ENCODE results near the gene EHD2.

EHD2 gene

DNA sequence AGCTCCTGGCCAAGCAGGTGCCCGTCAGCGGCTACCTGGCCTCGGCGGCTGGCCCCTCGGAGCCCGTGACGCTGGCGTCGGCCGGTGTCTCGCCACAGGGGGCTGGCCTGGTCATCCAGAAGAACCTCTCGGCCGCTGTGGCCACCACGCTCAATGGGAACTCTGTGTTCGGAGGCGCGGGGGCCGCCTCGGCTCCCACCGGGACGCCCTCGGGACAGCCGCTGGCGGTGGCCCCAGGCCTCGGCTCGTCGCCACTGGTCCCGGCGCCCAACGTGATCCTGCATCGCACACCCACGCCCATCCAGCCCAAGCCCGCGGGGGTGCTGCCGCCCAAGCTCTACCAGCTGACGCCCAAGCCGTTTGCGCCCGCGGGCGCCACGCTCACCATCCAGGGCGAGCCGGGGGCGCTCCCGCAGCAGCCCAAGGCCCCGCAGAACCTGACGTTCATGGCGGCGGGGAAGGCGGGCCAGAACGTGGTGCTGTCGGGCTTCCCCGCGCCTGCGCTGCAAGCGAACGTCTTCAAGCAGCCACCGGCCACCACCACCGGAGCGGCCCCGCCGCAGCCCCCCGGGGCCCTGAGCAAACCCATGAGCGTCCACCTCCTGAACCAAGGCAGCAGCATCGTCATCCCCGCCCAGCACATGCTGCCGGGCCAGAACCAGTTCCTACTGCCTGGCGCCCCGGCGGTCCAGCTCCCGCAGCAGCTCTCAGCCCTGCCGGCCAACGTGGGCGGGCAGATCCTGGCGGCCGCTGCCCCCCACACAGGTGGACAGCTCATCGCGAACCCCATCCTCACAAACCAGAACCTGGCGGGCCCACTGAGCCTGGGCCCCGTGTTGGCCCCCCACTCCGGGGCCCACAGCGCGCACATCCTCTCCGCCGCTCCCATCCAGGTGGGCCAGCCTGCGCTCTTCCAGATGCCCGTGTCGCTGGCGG is 33.0 kb upstream of the EHD2 start:
- no peak for DNase-seq (ENCODE audit: low read depth)
- no peak overlapping the region for H3K4me3 ChIP-seq (ENCODE audit: control insufficient read depth, low read depth, low read length)
- TF ChIP-seq, protein P1, sequence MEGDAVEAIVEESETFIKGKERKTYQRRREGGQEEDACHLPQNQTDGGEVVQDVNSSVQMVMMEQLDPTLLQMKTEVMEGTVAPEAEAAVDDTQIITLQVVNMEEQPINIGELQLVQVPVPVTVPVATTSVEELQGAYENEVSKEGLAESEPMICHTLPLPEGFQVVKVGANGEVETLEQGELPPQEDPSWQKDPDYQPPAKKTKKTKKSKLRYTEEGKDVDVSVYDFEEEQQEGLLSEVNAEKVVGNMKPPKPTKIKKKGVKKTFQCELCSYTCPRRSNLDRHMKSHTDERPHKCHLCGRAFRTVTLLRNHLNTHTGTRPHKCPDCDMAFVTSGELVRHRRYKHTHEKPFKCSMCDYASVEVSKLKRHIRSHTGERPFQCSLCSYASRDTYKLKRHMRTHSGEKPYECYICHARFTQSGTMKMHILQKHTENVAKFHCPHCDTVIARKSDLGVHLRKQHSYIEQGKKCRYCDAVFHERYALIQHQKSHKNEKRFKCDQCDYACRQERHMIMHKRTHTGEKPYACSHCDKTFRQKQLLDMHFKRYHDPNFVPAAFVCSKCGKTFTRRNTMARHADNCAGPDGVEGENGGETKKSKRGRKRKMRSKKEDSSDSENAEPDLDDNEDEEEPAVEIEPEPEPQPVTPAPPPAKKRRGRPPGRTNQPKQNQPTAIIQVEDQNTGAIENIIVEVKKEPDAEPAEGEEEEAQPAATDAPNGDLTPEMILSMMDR (IDR thresholded peaks at IDR 0.05; ENCODE audit: control insufficient read depth, insufficient read depth, low read depth, low read length, missing control alignments) = no peak

DNA sequence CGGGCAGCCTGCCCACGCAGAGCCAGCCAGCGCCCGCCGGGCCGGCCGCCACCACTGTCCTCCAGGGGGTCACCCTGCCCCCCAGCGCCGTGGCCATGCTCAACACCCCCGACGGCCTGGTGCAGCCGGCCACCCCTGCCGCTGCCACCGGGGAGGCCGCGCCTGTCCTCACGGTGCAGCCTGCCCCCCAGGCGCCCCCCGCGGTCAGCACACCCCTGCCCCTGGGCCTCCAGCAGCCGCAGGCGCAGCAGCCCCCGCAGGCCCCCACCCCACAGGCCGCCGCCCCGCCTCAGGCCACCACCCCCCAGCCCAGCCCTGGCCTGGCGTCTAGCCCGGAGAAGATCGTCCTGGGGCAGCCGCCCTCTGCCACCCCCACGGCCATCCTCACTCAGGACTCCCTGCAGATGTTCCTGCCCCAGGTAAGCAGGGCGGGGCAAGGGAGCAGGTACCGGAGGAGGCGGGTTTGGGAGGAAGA is 32.3 kb upstream of the EHD2 start:
- TF ChIP-seq, protein P1 (IDR thresholded peaks at IDR 0.05; ENCODE audit: control insufficient read depth, insufficient read depth, low read depth, low read length, missing control alignments) = no peak
- no peak for DNase-seq (ENCODE audit: low read depth)
- H3K4me3 ChIP-seq (ENCODE audit: control insufficient read depth, low read depth, low read length) = no peak overlapping the region

DNA sequence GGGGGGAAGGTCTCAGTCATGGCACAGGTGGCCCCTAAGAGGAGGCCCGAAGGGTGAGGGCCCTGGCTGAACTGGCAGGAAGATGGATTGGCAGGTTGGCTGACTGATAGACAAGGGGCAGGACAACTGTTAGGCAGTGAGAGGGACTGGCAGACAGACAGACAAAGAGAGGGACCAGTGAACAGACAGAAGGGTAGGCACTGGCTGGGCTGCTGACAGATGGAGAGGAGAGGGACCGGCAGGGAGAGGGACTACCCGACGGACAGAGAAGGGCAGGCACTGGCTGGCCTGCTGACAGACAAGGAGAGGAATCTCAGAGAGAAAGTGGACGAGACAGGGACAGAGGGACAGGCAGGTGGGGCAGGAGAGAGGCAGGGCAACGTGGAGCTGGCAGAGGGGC is 31.8 kb upstream of the EHD2 start:
- DNase-seq (ENCODE audit: low read depth) = no peak
- TF ChIP-seq, protein P1 (IDR thresholded peaks at IDR 0.05; ENCODE audit: control insufficient read depth, insufficient read depth, low read depth, low read length, missing control alignments) = no peak
- H3K4me3 ChIP-seq (ENCODE audit: control insufficient read depth, low read depth, low read length) = no peak overlapping the region

DNA sequence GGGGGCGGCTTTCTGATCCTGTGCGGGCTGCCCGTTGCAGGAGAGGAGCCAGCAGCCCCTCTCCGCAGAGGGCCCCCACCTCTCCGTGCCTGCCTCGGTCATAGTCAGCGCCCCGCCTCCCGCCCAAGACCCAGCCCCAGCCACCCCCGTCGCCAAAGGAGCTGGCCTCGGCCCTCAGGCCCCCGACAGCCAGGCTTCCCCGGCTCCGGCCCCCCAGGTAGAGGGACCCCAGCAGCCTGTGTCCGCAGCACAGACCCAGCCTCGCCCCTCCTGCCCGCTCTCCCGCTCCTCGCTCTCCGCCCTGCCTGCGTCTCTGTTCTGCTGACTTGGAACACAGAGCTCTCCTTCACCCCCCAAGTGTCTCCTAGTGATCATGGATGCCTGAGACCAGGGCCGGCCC is 31.3 kb upstream of the EHD2 start:
- H3K4me3 ChIP-seq (ENCODE audit: control insufficient read depth, low read depth, low read length) = no peak overlapping the region
- no peak for DNase-seq (ENCODE audit: low read depth)
- TF ChIP-seq, protein P1 (IDR thresholded peaks at IDR 0.05; ENCODE audit: control insufficient read depth, insufficient read depth, low read depth, low read length, missing control alignments) = no peak

DNA sequence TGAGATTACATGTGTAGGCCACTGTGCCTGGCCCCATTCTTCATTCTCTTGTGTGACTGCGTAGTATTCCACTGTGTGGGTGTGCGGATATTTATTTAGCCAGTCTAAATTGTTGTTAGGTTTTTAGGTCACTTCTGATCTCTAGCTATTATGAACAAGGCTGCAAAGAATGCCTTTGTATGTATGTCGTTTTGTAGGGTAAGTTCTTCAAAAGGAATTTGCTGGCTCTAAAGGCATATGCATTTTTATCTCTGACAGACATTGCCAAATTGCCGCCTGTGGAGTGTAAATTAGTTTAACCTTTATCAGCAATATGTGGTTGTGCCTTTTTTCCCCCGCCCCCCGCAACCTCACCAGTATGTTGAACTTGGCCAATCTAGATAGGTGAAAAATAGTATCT is 30.3 kb upstream of the EHD2 start:
- DNase-seq (ENCODE audit: low read depth) = no peak
- TF ChIP-seq, protein P1 (IDR thresholded peaks at IDR 0.05; ENCODE audit: control insufficient read depth, insufficient read depth, low read depth, low read length, missing control alignments) = no peak
- no peak overlapping the region for H3K4me3 ChIP-seq (ENCODE audit: control insufficient read depth, low read depth, low read length)

DNA sequence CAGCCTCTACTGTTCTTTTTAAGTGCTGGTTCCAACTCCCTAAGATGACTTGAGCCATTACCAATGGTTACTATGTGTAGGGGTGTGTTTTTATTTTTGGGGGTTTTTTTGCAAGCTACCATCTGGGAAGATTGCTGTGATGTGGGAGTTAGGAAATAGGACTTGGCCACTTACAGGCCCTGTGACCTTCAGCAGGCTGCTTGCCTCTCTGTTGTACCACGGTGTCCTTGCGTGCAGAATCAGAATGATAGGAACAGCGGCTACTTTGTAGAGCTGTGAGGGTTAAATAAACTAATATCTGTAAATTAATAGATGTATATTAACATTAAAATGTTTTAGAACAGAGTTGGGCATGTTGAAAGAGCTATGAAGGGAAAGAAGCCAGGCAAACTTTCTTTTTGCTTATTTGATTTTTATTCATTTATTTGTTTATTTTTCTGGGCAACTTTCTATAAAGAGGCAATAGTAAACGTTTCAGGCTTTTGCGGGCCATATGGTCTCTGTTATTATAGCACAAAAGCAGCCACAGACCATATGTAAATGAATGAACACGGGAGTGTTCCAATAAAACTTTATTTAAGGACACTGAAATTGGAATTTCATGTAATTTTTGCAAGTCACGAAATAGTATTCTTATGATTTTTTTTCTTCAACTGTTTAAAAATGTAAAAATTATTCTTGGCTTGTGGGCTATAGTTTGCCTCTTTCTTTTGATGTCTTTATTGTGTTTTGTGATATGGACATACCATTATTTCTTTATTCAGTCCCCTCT is 26.4 kb upstream of the EHD2 start:
- no peak overlapping the region for H3K4me3 ChIP-seq (ENCODE audit: control insufficient read depth, low read depth, low read length)

More for the DNA sequence above, 26.4 kb upstream of the EHD2 start:
- no peak for DNase-seq (ENCODE audit: low read depth)
- TF ChIP-seq, protein P1 (IDR thresholded peaks at IDR 0.05; ENCODE audit: control insufficient read depth, insufficient read depth, low read depth, low read length, missing control alignments) = no peak

Data from AG09309 (cell line).